LNCAP (cell line): ENCODE measurements around the gene RIBC2.

Experiments used
- CTCF ChIP-seq: fragments of 450-650 bp; IDR thresholded peaks from 2 replicates; pipeline ENCODE4 v1.5.1; 2017; ENCODE audit warnings: mild to moderate bottlenecking

The RIBC2 gene

GRCh38 chr22:45420011-45420410 is 6.5 kb downstream of the RIBC2 start:
- no peak for TF ChIP-seq CTCF

- no peak for TF ChIP-seq CTCF
Measured at GRCh38 chr22:45420539-45420938, 7.0 kb downstream of the RIBC2 start.

- TF ChIP-seq CTCF: no peak
Measured at GRCh38 chr22:45421349-45422055, 8.0 kb downstream of the RIBC2 start.

DNA sequence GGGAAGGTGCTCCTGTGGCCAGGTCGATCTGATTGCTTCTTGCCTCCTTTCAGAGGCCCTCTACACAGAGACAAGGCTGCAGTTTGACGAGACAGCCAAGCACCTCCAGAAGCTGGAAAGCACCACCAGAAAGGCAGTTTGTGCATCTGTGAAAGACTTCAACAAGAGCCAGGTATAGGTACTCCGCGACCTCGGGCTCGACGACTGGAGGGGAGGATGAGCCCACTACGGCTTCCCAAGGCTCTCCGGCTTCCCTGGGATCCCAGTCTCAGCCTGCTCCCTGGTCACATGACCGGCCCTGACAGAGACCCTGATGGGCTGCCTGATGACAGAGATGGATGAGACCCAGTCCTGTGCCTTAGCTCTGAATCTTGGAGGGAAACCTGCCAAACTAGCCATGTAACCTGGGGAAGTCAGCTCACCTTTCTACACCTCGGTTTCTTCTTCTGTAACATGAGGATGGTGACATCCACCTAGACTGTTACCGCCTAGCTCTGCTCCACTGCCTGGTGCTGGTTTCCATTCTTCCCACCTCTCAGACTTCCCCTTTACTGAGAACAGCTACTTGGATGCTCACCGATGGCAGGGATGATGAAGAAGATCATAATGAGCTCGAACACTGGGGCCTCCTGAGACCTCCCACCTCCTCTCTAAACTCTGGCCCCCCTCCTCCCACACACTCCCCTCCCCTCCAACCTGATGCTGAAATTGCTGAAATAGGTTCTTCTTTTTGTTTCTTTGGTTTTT is 8.9 kb downstream of the RIBC2 start:
- no peak for TF ChIP-seq CTCF

- no peak for TF ChIP-seq CTCF
Measured at GRCh38 chr22:45423524-45423923, 10.0 kb downstream of the RIBC2 start.

- no peak for TF ChIP-seq CTCF
Measured at GRCh38 chr22:45424241-45424731, 10.8 kb downstream of the RIBC2 start.

GRCh38 chr22:45425101-45425500 is 11.6 kb downstream of the RIBC2 start:
- TF ChIP-seq CTCF: no peak
